T-helper 17 cell (primary cell): ENCODE measurements around the gene APP. TPM values are rescaled to one million over a fixed set of nuclear protein-coding genes. Genes with fewer than 3 reads are reported as not detected.

Source experiments
- ATAC-seq: fragments of 150-1000 bp; cut with Tn5 transposase; 2 replicates; pipeline ENCODE4 v1.10.0; 2021; ENCODE audit warnings: mild to moderate bottlenecking, moderate library complexity
- DNase-seq, 3 donors: peaks; one replicate each; pipeline versions ENCODE4 v3.0.0 to v3.0.0-alpha.2; 2020 to 2021
- H3K9me3 ChIP-seq: one replicate; pipeline ENCODE4 v1.7.0; 2013; ENCODE audit warnings: low read length, mild to moderate bottlenecking; ENCODE audit not compliant: control insufficient read depth, poor library complexity, severe bottlenecking
- H3K27ac Mint-ChIP-seq: one replicate; pipeline ENCODE4 v1.8.0; 2022; ENCODE audit warnings: mild to moderate bottlenecking, moderate library complexity, mixed read lengths
- H3K27me3 Mint-ChIP-seq: one replicate; pipeline ENCODE4 v1.8.0; 2022; ENCODE audit warnings: mixed read lengths
- H3K36me3 Mint-ChIP-seq: one replicate; pipeline ENCODE4 v1.8.0; 2022; ENCODE audit warnings: low read depth, mixed read lengths
- H3K4me1 Mint-ChIP-seq: one replicate; pipeline ENCODE4 v1.8.0; 2022; ENCODE audit warnings: mild to moderate bottlenecking, mixed read lengths
- H3K4me3 Mint-ChIP-seq: one replicate; pipeline ENCODE4 v1.8.0; 2022; ENCODE audit warnings: mild to moderate bottlenecking, moderate library complexity, mixed read lengths
- total RNA-seq, 4 donors: library from RNA in 2 of 4; stranded (reverse) in 2 of 4; gene quantifications; one replicate each; pipeline ENCODE4 v1.2.3 and lab custom pipeline; 2022 to 2026

Gene APP
- total RNA-seq, 2 donors from 2014 or later, result 42.0 to 87.9 TPM

DNA sequence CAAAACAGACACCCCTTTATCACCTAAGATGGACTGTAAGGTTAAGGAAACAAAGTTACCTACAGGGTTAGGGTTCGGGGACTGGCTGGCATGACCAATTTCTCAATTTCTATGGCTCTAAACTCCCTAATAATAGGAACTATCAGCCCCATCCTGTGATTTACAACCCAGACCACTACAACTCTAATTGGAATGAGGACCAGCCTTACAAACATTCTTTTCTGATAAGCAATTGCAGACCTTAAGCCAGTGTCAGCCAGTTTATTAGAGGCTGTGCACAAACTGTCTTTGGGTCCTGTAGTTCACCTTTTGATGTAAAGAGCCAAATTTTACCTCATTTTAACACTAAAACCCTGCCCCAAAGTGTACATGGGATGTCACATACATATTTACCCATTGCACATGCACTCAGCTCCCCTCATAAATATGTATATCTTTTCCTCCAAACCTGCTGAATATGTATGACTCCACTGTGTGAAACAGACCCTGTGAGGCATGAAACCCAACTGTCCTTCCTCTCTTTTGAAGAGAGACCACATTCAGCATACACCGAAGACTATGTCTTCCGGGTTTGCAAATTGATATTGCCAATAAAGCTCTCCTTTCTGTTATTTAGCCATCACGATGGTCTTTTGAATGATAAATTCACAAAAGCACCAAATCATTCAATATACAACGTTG lies 7.3 kb upstream of the APP start:
- Mint-ChIP-seq H3K27ac (no peak overlapping the region), H3K4me1 (peaks cover 2% of the 10 kb centered on the region), H3K36me3 (peaks cover 2% of the 10 kb centered on the region), H3K27me3 (peaks cover 23% of the 10 kb centered on the region), H3K4me3 (no peak overlapping the region)
- DNase-seq (no peak), ATAC-seq (no peak)
- no peaks in the 10 kb centered on the region for H3K9me3 ChIP-seq

DNA sequence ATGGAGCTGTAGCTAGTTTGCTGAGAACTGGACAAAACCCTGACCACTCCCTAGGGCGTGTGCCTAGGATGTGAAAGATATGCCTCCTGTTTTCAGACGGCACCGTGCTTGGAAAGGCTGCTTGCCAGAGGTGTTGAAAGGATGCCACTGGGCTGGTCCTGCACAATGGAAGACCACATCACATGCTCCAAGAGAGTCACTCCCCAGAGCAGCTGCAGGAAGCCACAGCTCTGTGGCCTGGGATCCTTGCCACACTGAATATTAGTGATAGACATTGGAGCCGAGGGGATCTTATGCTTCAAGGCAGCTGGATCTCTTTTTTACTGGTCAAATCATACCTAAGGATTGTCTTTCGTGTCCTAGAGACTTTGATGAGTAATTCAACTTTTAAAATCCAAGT lies 6.6 kb upstream of the APP start:
- H3K4me1 Mint-ChIP-seq, result peaks cover 2% of the 10 kb centered on the region
- no peak overlapping the region for H3K4me3 Mint-ChIP-seq
- no peak for ATAC-seq

DNA sequence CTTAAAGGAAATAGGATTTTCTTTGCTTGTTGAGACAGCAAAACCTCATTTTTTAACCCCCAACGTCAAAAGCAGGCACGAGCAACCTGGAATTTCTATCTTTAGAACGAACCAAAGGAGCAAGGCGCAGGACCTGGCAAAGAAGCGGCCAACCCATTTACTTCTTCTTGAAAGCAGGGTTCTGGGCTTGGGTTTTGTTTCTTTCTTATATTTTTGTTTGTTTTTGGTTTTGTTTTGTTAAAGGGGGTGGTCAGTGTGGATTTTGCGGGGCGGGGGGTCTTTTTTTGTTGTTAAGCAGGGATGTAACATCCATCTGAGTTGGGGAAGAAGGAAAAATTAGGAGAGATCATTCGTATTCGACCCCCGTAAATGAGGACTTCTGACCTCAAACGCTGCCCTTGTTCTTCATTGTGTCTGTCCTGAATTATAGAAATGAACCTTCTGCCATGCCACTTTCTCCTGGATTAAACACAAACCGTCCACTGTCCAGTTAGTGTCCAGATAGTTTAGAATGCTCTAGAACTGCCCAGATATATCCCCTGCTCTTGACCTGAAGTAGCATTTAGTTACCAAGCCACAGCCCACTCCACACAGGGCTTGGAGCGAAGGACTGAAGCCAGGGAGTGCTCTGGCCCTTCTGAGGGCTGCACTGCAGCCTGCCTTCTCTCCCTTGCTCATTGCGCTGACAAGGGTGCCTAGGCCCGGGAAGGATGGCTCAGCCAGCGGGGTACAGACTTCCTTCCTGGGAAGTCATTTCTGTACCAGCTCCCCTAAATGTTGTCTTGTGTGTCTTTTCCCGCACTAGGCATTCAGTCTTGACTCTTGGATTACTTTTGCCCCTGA lies 909 bp upstream of the APP start:
- no peaks in the 10 kb centered on the region for H3K36me3 Mint-ChIP-seq
- peak overlapping the region; percentile 97 for H3K4me3 Mint-ChIP-seq
- ATAC-seq (no peak), DNase-seq (no peak)
- no peaks in the 10 kb centered on the region for H3K9me3 ChIP-seq
- H3K27me3 Mint-ChIP-seq, result peaks cover 11% of the 10 kb centered on the region
- peaks cover 14% of the 10 kb centered on the region for H3K4me1 Mint-ChIP-seq
- peak overlapping the region; percentile 69 for H3K27ac Mint-ChIP-seq

More for the DNA sequence above, 6.6 kb upstream of the APP start:
- DNase-seq, result no peak
- H3K27me3 Mint-ChIP-seq, result peaks cover 23% of the 10 kb centered on the region
- no peak overlapping the region for H3K27ac Mint-ChIP-seq
- peaks cover 2% of the 10 kb centered on the region for H3K36me3 Mint-ChIP-seq
- no peaks in the 10 kb centered on the region for H3K9me3 ChIP-seq

DNA sequence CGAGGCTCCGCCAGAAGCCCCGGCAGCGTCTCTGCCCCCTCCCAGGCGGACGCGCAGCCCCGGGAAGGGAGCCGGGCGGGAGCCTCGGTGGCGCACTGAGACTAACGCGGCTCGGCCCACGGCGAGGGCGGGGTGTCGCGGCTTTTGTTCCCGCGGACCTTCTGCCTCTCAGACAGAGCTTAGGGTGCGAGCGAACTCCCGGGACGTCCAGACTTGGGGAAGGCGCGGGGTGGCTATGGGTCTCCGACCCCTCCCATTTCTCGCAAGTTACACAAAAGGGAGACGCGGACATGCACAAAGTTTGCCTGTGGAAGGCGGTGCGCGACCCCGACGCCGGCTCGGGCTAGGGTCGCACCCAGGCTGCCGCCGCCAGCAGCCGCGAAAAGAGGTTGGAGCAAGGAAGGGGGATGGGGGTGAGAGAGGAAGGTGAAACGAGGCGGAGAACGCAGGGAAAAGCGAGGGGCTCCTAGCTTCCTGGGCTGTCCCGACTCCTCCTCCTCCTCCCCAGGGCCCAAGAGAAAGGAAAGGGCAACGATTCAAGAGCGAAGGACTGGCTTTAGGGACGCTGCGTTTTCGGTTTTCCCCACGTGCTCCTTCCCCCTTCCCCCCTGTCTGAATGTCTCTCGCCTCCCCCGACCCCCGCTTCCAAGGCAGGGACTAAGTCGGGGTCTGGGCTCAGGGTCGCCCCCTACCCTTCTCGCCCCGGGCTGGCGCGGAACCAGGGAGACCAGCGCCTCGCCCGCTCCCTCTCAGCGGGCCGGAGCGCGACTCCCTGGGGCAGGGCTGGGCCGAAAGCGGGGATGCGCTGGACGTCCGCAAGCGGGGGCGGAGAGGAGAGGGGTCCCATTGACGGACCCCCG lies 729 bp downstream of the APP start:
- H3K36me3 Mint-ChIP-seq, result no peaks in the 10 kb centered on the region
- peaks cover 8% of the 10 kb centered on the region for H3K27me3 Mint-ChIP-seq

DNA sequence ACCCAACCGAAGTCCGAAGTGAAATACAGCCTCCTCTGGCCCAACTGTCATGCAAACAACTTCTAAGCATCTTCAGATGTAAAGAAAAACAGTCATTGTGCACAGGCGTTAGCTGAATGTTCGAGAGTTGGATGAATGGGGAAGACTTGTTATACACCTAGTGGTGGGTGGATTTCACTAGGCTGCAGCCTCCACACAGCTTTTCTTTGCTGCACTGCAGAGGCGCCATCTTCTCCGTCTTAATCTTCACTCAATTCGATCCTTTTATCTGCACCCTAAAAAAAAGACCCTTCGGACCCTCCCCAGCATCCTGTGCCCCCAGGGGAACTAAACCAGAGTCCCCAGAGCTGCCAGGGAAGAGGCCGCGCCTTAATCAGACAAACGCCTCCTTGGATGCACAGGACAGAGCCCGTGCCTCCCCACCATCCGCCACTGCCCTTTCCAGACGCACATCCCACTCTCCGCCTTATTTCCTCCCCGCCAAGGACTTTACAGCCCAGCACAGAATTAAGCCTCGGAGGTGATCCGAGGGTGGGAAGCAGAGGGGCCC lies 1.4 kb downstream of the APP start:
- ATAC-seq (peak; percentile 64), DNase-seq (peak in 2 of 3 donors; percentile 8 to 16)
- H3K27me3 Mint-ChIP-seq, result peaks cover 6% of the 10 kb centered on the region
- peak overlapping the region; percentile 82 for H3K27ac Mint-ChIP-seq
- peak overlapping the region; percentile 97 for H3K4me3 Mint-ChIP-seq
- peaks cover 14% of the 10 kb centered on the region for H3K4me1 Mint-ChIP-seq
- H3K9me3 ChIP-seq, result no peaks in the 10 kb centered on the region
- H3K36me3 Mint-ChIP-seq, result no peaks in the 10 kb centered on the region

More for the DNA sequence above, 729 bp downstream of the APP start:
- peak overlapping the region; percentile 97 for H3K4me3 Mint-ChIP-seq
- H3K27ac Mint-ChIP-seq, result peak overlapping the region; percentile 82
- DNase-seq (peak; percentile 8 to 18 (median 12)), ATAC-seq (peak; percentile 38)
- H3K9me3 ChIP-seq, result no peaks in the 10 kb centered on the region
- H3K4me1 Mint-ChIP-seq, result peaks cover 14% of the 10 kb centered on the region

DNA sequence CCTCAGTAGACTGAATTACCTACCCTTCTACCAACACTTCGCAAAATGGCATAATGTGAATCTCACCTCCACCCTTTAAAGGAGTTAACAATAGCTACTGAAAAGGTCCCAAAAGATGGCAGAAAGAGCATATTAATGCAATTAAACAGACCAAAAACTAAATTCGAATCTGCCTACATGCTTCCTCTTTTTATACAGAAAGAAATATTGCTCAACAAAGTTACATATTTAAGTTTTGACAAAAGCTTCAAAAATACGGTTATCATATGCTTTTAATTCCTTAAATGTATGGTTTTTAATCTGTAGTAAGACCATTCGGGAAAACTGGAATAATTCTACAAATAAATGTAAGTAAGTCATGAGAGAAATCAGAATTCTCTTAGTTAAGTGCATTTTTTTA lies 2.2 kb downstream of the APP start:
- H3K27me3 Mint-ChIP-seq, result no peaks in the 10 kb centered on the region

DNA sequence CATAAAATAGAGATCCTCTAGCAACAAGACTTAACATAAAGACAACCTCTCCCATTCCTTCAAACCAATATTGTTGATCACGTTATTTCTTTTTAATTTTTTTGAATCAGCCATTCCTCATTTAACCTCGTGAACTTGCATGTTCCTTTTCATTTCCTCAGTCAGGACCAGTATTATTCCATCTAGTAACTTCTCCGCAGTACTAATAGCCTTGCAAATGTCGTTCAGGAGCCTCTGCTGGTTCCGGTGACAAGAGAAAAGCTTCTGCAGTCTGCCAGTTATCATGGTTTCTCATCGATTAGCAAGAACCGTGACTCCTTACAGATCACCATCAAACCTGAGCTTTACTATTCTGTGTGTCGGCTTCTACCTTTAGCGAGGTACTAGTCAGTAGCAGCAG lies 3.0 kb downstream of the APP start:
- Mint-ChIP-seq H3K27ac (no peak overlapping the region), H3K4me1 (peaks cover 14% of the 10 kb centered on the region), H3K4me3 (no peak overlapping the region), H3K27me3 (no peaks in the 10 kb centered on the region), H3K36me3 (no peaks in the 10 kb centered on the region)
- ATAC-seq (no peak), DNase-seq (no peak)
- H3K9me3 ChIP-seq, result no peaks in the 10 kb centered on the region

More for the DNA sequence above, 2.2 kb downstream of the APP start:
- no peaks in the 10 kb centered on the region for H3K36me3 Mint-ChIP-seq
- H3K9me3 ChIP-seq, result no peaks in the 10 kb centered on the region
- no peak for DNase-seq
- no peak for ATAC-seq
- peaks cover 14% of the 10 kb centered on the region for H3K4me1 Mint-ChIP-seq
- H3K27ac Mint-ChIP-seq, result no peak overlapping the region
- H3K4me3 Mint-ChIP-seq, result peak overlapping the region; percentile 31

DNA sequence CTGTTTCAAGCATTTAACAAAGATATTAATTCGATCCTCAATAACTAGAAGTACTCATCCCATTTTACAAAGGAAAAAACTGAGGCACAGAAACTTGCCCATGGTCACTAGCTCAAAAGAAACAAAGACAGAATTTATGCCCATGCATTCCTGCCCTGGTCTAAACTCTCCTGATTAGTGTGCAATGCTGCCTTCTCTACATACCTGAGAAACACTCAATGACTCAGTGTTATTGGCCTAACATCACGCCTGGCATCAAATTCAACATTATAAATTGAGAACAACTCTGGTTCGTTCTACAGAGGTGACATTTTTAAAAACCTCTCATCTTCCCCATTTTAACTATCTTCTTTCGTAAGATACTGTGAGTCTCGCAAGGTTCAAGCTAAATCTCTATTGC lies 5.2 kb downstream of the APP start:
- ATAC-seq (no peak), DNase-seq (no peak)
- no peak overlapping the region for H3K4me3 Mint-ChIP-seq
- H3K9me3 ChIP-seq, result no peaks in the 10 kb centered on the region
- H3K36me3 Mint-ChIP-seq, result no peaks in the 10 kb centered on the region
- no peak overlapping the region for H3K27ac Mint-ChIP-seq
- H3K27me3 Mint-ChIP-seq, result no peaks in the 10 kb centered on the region
- peaks cover 12% of the 10 kb centered on the region for H3K4me1 Mint-ChIP-seq

DNA sequence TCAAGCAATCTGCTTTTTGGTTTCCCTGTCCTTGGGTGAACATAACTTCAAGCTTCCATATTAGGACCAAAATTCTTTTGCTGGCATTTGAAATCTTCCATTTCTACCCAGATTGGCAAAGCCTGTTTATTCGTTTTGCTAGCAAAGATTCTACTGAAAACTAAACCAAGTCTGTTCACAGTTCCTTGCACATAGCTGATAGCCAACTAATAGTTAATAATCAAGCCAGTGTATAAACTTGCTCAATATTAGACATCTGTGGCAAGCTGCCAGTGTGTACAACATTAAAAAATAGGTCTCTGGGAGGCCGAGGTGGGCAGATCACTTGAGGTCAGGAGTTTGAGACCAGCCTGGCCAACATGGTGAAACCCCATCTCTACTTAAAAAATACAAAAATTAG lies 6.3 kb downstream of the APP start:
- ATAC-seq, result no peak
- no peaks in the 10 kb centered on the region for H3K36me3 Mint-ChIP-seq
- H3K4me3 Mint-ChIP-seq, result no peak overlapping the region
- H3K27me3 Mint-ChIP-seq, result no peaks in the 10 kb centered on the region
- no peak overlapping the region for H3K27ac Mint-ChIP-seq
- H3K9me3 ChIP-seq, result no peaks in the 10 kb centered on the region
- DNase-seq, result no peak
- peaks cover 15% of the 10 kb centered on the region for H3K4me1 Mint-ChIP-seq

DNA sequence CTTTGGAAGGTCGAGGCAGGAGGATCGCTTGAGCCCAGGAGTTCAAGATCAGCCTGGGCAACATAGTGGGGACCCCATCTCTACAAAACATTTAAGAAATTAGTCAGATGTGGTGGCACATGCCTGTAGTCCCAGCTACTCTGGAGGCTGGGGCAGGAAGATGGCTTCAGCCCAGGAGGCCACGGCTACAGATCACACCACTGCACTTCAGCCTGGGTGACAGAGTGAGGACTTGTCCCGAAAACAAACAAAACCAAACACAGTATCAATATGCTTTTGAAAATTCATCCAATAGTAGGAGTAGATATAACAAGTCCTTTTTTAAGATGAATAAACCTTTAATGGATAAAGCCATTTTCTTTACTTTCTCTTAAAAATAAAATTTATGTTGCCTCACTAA lies 8.5 kb downstream of the APP start:
- H3K4me1 Mint-ChIP-seq, result peaks cover 9% of the 10 kb centered on the region
- no peak overlapping the region for H3K4me3 Mint-ChIP-seq
- H3K9me3 ChIP-seq, result no peaks in the 10 kb centered on the region
- no peaks in the 10 kb centered on the region for H3K27me3 Mint-ChIP-seq
- DNase-seq (no peak), ATAC-seq (no peak)
- H3K36me3 Mint-ChIP-seq, result no peaks in the 10 kb centered on the region
- H3K27ac Mint-ChIP-seq, result no peak overlapping the region

DNA sequence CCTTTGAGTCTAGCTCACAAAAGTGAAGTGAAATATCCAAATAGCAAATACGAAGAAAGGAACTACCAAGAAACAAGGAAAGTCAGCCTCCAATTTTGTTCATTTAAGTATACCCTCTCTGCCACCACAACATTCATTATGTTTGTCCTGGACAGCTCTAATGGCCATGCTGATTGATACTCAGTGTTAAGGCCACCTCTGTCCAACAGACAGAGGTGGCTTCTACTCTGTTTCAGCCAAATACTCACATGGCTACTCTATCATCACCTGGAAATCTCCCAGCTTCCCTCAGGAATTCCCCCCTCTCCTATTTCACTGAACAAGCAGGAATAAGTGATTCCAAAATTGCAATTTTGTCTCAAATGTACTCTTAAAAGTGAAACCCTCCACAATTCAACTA lies 10.7 kb downstream of the APP start:
- Mint-ChIP-seq H3K4me1 (peaks cover 9% of the 10 kb centered on the region), H3K27ac (peak overlapping the region; percentile 51), H3K36me3 (no peaks in the 10 kb centered on the region), H3K27me3 (no peaks in the 10 kb centered on the region), H3K4me3 (no peak overlapping the region)
- H3K9me3 ChIP-seq, result no peaks in the 10 kb centered on the region
- no peak for DNase-seq
- no peak for ATAC-seq

DNA sequence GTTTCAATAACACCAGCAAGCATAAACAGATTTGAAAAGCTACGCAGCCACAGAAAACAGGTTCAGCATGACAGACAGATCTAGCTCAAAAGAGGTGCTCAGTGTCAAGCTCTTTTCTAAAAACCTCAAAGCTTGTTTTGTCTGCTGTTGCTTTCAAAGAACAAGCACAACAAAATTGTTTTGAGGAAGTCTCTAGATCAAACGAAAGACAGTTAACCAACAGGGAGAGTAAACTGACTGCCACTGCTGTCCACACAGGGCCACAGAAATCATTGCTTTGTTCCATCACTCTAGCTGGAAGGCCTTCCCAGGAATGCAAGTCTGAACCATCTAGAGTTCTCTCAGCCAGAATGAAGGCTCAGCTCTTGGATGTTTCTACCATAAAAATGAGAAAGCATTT lies 12.8 kb downstream of the APP start:
- Mint-ChIP-seq H3K27ac (peak overlapping the region; percentile 41), H3K4me1 (peaks cover 9% of the 10 kb centered on the region), H3K27me3 (no peaks in the 10 kb centered on the region), H3K36me3 (no peaks in the 10 kb centered on the region), H3K4me3 (no peak overlapping the region)
- no peak for DNase-seq
- no peaks in the 10 kb centered on the region for H3K9me3 ChIP-seq
- no peak for ATAC-seq

DNA sequence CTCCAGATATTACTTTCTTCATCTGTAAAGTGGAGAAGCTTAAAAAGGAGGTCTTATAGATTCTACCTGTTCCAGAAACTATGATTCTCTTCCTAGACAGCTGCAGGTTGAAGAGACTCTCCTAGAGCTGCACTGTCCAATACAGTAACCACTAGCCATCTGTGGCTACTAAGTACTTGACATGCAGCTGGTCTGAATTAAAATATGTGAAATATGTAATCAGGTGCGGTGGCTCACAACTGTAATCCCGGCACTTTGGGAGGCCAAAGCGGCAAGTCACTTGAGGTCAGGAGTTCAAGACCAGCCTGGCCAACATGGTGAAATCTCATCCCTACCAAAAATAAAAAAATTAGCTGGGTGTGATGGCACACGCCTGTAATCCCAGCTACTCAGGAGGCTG lies 15.8 kb downstream of the APP start:
- no peaks in the 10 kb centered on the region for H3K27me3 Mint-ChIP-seq
- H3K4me1 Mint-ChIP-seq, result peaks cover 4% of the 10 kb centered on the region
- H3K36me3 Mint-ChIP-seq, result no peaks in the 10 kb centered on the region
- ATAC-seq, result no peak
- no peak overlapping the region for H3K4me3 Mint-ChIP-seq
- no peaks in the 10 kb centered on the region for H3K9me3 ChIP-seq
- no peak overlapping the region for H3K27ac Mint-ChIP-seq
- DNase-seq, result no peak
